Keratinocyte (primary cell): ENCODE results near the gene PRKCD.

ENCODE experiments used
- CTCF ChIP-seq, 3 experiments: IDR thresholded peaks in 1 of 3; conservative IDR thresholded peaks in 1 of 3; optimal IDR thresholded peaks in 1 of 3; 2 replicates in 2 of 3; 3 replicates in 1 of 3; pipeline versions ENCODE3 to v1.5.1; 2011; ENCODE audit warnings: low read length in 3 of 3, mild to moderate bottlenecking in 3 of 3, moderate library complexity in 2 of 3, control low read depth in 1 of 3, inconsistent platforms in 1 of 3; ENCODE audit not compliant: insufficient read depth in 2 of 3; ENCODE audit errors: extremely low read depth in 1 of 3
- EZH2 ChIP-seq: IDR thresholded peaks from one replicate; pipeline ENCODE4 v1.6.1; 2012; ENCODE audit warnings: inconsistent platforms, mild to moderate bottlenecking, low read length, moderate library complexity

- TF ChIP-seq CTCF (optimal IDR thresholded peaks at IDR 0.05 in 1 of 3, IDR thresholded peaks at IDR 0.05 in 1 of 3, conservative IDR thresholded peaks at IDR 0.05 in 1 of 3; ENCODE audit: extremely low read depth in 1 of 3, insufficient read depth in 2 of 3, low read length in 3 of 3) = no peak
- no peak for TF ChIP-seq EZH2
These were observed 78.8 kb downstream of the PRKCD start for GRCh38 chr3:53239800-53240199.
